ENCODE data around the gene TPM1.

Gene TPM1

DNA sequence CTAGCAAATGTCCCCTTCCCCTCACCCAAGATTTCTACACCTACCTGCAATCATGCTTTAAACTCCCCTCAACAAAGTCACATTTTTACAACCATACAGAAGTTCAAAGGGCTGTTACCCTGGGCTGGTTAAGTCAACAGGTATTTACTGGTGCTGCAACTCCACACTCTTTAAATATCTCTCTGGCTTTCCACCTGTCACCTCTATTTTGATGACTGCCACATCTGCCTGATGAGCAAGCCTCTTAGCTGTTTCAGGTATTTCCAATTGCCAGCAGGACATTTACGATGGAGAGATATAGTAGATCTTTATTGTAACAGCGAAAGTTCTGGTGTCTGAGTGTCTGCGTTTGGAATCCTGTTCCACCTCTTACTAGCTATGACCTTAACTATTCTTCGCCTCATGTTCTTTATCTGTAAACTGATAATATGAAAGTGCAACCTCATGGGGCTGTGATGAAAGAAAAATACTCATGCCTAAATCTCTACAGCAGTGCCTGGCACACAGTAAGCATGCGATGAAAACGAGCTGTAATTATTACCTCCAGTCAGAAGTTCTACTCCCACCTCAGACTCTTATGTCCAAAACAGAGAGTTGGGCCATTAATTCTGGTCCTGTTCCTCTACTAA lies 44.2 kb upstream of the TPM1 start:
- DNase-seq (ENCODE audit: low read depth) = no peak
- TF ChIP-seq, protein P1, sequence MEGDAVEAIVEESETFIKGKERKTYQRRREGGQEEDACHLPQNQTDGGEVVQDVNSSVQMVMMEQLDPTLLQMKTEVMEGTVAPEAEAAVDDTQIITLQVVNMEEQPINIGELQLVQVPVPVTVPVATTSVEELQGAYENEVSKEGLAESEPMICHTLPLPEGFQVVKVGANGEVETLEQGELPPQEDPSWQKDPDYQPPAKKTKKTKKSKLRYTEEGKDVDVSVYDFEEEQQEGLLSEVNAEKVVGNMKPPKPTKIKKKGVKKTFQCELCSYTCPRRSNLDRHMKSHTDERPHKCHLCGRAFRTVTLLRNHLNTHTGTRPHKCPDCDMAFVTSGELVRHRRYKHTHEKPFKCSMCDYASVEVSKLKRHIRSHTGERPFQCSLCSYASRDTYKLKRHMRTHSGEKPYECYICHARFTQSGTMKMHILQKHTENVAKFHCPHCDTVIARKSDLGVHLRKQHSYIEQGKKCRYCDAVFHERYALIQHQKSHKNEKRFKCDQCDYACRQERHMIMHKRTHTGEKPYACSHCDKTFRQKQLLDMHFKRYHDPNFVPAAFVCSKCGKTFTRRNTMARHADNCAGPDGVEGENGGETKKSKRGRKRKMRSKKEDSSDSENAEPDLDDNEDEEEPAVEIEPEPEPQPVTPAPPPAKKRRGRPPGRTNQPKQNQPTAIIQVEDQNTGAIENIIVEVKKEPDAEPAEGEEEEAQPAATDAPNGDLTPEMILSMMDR (IDR thresholded peaks at IDR 0.05; ENCODE audit: low read depth, low read length, missing control alignments) = no peak
- H3K4me3 ChIP-seq (ENCODE audit: low read depth, low read length) = no peak overlapping the region
- in situ Hi-C loops (cut with HindIII; ENCODE audit: low sequenced_read_pairs) = no loop called here

DNA sequence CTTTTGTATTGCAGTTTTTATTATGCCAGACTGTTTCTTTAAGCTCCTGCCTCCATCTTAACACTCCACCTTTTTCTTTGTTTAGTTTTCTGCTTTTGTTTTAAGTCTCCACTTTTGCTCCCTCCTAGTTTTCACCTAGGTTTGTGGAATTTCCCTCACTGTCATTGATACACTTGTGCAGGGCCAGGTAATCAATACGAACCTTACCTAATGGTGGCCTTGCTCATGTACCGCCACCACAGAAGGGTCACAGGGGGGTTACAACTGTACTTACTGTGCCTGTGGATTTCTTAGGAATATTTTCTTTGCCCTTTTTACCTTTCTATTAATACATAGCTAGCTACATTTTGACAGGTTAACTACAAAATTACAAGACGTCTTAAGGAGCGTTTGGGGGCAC lies 43.4 kb upstream of the TPM1 start:
- H3K4me3 ChIP-seq (ENCODE audit: low read depth, low read length) = no peak overlapping the region
- TF ChIP-seq, protein P1 (IDR thresholded peaks at IDR 0.05; ENCODE audit: low read depth, low read length, missing control alignments) = no peak
- no peak for DNase-seq (ENCODE audit: low read depth)
- in situ Hi-C loops (cut with HindIII; ENCODE audit: low sequenced_read_pairs) = no loop called here

DNA sequence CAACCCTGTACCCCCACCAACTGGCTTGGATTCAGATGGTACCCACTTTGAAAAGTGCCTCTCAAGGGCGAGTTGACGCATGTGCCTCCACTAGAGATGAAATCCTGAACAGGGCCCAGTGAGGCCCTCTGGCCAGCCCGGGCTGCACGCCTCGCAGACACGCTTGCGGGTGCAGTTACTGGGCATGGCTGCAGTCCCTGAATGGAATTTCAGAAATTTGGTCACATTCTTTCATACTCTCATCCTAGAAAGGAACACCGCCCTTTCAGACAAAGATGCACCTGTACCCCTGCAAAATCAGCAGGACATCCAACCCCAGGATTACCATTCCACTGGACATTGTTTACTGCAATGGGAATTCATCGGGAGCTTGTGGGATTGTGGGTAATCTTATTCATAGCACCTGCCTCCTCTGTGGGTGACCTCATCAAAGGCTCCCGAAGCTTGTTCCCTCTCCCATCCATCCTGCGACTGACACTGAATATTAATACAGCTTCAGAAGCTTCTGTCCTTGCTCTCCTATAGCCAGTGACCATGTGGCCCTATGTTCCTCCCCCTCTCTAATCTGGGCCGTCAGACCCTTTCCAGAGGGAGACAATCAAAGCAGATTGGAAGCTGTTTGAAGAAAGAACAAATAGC lies 42.5 kb upstream of the TPM1 start:
- no peak for DNase-seq (ENCODE audit: low read depth)
- H3K4me3 ChIP-seq (ENCODE audit: low read depth, low read length) = no peak overlapping the region
- TF ChIP-seq, protein P1 (IDR thresholded peaks at IDR 0.05; ENCODE audit: low read depth, low read length, missing control alignments) = no peak
- in situ Hi-C loops (cut with HindIII; ENCODE audit: low sequenced_read_pairs) = no loop called here

DNA sequence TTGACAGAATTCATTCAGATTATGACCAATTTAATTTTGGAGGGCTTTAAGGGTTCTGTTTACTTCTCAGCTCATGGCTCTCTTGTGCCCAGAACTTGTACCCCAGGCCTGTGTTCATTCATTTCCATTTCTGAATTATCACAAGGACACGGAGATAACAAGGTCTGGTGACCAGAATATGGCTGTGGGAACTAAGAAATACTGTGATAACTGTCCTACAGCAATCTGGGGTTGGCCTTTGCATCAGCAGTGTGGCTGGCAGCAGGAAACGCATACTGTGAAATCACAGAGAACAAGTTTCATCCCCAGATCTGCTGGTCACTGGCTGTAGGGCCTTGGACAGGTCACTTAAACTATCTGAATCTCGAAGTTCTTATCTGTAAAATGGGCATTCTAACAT lies 41.8 kb upstream of the TPM1 start:
- H3K4me3 ChIP-seq (ENCODE audit: low read depth, low read length) = no peak overlapping the region
- DNase-seq (ENCODE audit: low read depth) = no peak
- TF ChIP-seq, protein P1 (IDR thresholded peaks at IDR 0.05; ENCODE audit: low read depth, low read length, missing control alignments) = no peak
- in situ Hi-C loops (cut with HindIII; ENCODE audit: low sequenced_read_pairs) = no loop called here

DNA sequence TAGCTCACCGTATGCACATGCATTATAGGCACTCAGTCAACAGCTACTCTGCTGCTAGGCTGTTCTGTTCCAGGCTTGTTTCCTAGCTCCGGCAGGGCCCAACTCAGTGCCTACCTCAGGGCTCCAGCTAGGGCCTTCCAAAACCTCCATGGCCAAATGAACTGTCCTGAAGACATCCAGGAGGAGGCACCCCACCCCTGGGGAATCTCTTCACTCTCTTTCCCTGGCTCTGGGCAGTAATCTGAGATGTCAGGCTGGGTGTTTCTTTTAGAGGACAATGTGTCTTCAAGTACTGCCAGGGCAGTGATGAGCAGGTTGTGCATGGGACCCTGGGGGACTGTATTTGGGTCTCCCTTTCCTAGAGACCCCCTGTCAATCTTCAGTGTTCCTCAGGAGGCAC lies 38.3 kb upstream of the TPM1 start:
- TF ChIP-seq, protein P1 (IDR thresholded peaks at IDR 0.05; ENCODE audit: low read depth, low read length, missing control alignments) = no peak
- DNase-seq (ENCODE audit: low read depth) = no peak
- in situ Hi-C loops (cut with HindIII; ENCODE audit: low sequenced_read_pairs) = no loop called here
- no peak overlapping the region for H3K4me3 ChIP-seq (ENCODE audit: low read depth, low read length)

DNA sequence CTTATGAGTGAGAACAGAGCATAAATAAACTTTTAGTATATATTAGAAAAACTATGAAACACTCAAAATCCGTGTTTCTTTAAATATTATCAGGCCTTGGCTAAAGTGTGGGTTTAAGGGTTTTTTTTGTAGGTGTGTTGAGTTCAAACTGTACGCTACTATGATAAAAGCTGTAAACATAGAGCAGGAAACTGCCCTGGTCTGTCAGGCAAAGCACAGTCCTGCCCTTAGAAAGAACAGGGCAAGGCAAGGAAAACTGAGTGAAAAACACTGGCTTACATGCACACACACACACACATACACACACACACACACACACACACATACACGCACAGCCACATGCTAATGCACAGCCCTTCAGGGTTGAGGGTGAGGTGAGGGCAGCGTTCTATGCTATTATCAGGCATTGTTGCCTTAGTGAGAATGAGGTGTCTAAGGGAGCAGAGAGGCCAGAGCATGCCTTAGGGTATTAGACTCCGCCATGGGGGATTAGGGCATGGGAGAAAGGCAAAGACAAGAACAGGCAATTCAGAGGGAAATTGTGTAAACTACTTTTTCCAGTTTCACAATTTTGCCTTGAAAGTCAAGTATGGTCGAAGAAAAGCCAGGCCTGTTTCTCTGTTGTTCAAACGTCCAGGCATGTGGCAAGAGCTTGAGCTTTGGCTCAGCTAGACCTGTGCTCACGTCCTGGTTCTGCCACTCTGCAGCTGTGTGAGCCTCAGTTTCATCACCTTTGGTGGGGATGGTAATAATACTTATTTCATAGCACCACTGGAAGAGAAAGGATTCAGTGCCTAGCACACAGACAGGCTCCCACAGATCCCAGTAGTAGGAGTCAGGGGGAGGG lies 36.3 kb upstream of the TPM1 start:
- TF ChIP-seq, protein P1 (IDR thresholded peaks at IDR 0.05; ENCODE audit: low read depth, low read length, missing control alignments) = no peak
- in situ Hi-C loops (cut with HindIII; ENCODE audit: low sequenced_read_pairs) = no loop called here
- DNase-seq (ENCODE audit: low read depth) = no peak
- H3K4me3 ChIP-seq (ENCODE audit: low read depth, low read length) = no peak overlapping the region

Data from astrocyte of the cerebellum (primary cell).